Psoas muscle (tissue), 8 donors: ENCODE measurements around the gene PREB. TPM values are rescaled to one million over a fixed set of nuclear protein-coding genes. Genes with fewer than 3 reads are reported as not detected.

Experiments
- ATAC-seq, 4 donors: fragments of 200-7000 bp; cut with Tn5 transposase; one replicate each; pipeline ENCODE4 v1.9.1; 2020; ENCODE audit warnings: moderate library complexity in 3 of 4, mild to moderate bottlenecking in 2 of 4
- DNase-seq, 2 donors: peaks; one replicate each; pipeline ENCODE4 v3.0.0-alpha.2; 2020
- H3K27ac ChIP-seq: fragments of 200-600 bp; one replicate; pipeline ENCODE4 v1.8.0; 2022
- H3K27me3 ChIP-seq, 3 donors: fragments of 200-600 bp in 1 of 3; one replicate each; pipeline versions ENCODE4 v1.6.1 to v1.8.0; 2013 to 2022; ENCODE audit warnings: low read length in 2 of 3, mild to moderate bottlenecking in 2 of 3, moderate library complexity in 1 of 3; ENCODE audit not compliant: insufficient read depth in 3 of 3
- H3K36me3 ChIP-seq, 2 donors: fragments of 200-600 bp in 1 of 2; one replicate each; pipeline versions ENCODE4 v1.6.1 to v1.8.0; 2013 to 2022; ENCODE audit warnings: low read depth in 1 of 2, mild to moderate bottlenecking in 1 of 2, moderate library complexity in 1 of 2; ENCODE audit not compliant: insufficient read depth in 1 of 2
- H3K4me1 ChIP-seq: fragments of 200-600 bp; one replicate; pipeline ENCODE4 v1.8.0; 2022
- H3K4me3 ChIP-seq: fragments of 200-600 bp; one replicate; pipeline ENCODE4 v1.8.0; 2022; ENCODE audit warnings: mild to moderate bottlenecking
- H3K9me3 ChIP-seq: fragments of 200-600 bp; one replicate; pipeline ENCODE4 v1.8.0; 2022
- CTCF ChIP-seq: fragments of 200-600 bp; IDR thresholded peaks from one replicate; pipeline ENCODE4 v1.8.0; 2022; ENCODE audit warnings: antibody characterized with exemption
- WGBS, 3 donors: extraction: QIAGEN DNeasy Blood & Tissue Kit; methylation state at CpG; one replicate each; pipeline versions ENCODE4 v1.1.6 to v1.1.7; 2013; 5-methylcytosine and 5-hydroxymethylcytosine counted together
- intact Hi-C, 2 donors: fragments of 100-400 bp; cut with DNase I; formaldehyde crosslinking; loops; one replicate each; pipeline versions ENCODE4 v1.11.0 to v1.14.2; 2022
- polyA plus RNA-seq, 3 donors: library from polyadenylated mRNA; stranded (reverse); fragments of 200-250 nt; gene quantifications; one replicate each; pipeline ENCODE4 v1.2.3, GENCODE V29; 2013
- total RNA-seq, 4 donors: library from RNA; stranded (reverse); fragmentation: NEBNext Ultra II Directional in 2 of 4; extraction: Animal tissue kit (Norgen Biotek cat#: 25700) in 2 of 4; gene quantifications; one replicate each; pipeline versions ENCODE4 v1.2.1 to v1.2.4, GENCODE V29; 2021 to 2023
- donor health status: healthy with polysubstance abuse.
- donor health status: DM: no; HTN: no; CAD: no; lungs with moderate emphysema.
- donor health status: Bipolar disorder and iron deficiency.
- donor health status: healthy.
- donor health status: DM: yes; HTN: yes; CAD: no.
- donor health status: DM: no; HTN: no; CAD: no.
- donor health status: DM: no; HTN: no; CAD: no.
- donor health status: DM: yes; HTN: yes; CAD: no.

The PREB gene
- total and polyA plus RNA-seq, 7 donors = 57.4 to 206 (median 125) TPM

- DNase-seq = peak in 1 of 2 donors; percentile 42
- no peak overlapping the region for H3K4me3 ChIP-seq
- H3K27ac ChIP-seq = no peak overlapping the region
- intact Hi-C loops = loop anchor here in 1 of 2 donors (10.0 kb wide), 1 partner anchor 190 kb away; the partner anchor contains the start of gene TRIM54
- ATAC-seq = no peak
- 92 to 93% (median 92%) methylated on average over 24 of the region's 24 CpGs for WGBS, 3 donors
- no peak for TF ChIP-seq CTCF
- no peaks in the 10 kb centered on the region for H3K27me3 ChIP-seq
- no peaks in the 10 kb centered on the region for H3K36me3 ChIP-seq
- H3K4me1 ChIP-seq = peaks cover 14% of the 10 kb centered on the region
- H3K9me3 ChIP-seq = no peaks in the 10 kb centered on the region
Measured at GRCh38 chr2:27094353-27094984, 40.0 kb downstream of the PREB start.

GRCh38 chr2:27093430-27094352, 40.7 kb downstream of the PREB start:
- DNase-seq = peak in 1 of 2 donors; percentile 35
- intact Hi-C loops = loop anchor here in 1 of 2 donors (10.0 kb wide), 1 partner anchor 191 kb away; the partner anchor contains the start of gene TRIM54
- TF ChIP-seq CTCF = no peak
- H3K27me3 ChIP-seq = no peaks in the 10 kb centered on the region
- H3K4me3 ChIP-seq = no peak overlapping the region
- no peak overlapping the region for H3K27ac ChIP-seq
- no peaks in the 10 kb centered on the region for H3K36me3 ChIP-seq
- ATAC-seq = no peak
- peaks cover 14% of the 10 kb centered on the region for H3K4me1 ChIP-seq
- WGBS, 3 donors = 75 to 81% (median 80%) methylated on average over 6 of the region's 6 CpGs
- no peaks in the 10 kb centered on the region for H3K9me3 ChIP-seq

GRCh38 chr2:27092696-27093429, 41.6 kb downstream of the PREB start:
- DNase-seq (peak in 1 of 2 donors; percentile 46), ATAC-seq (no peak)
- Histone ChIP-seq H3K27me3 (no peaks in the 10 kb centered on the region), H3K9me3 (no peaks in the 10 kb centered on the region), H3K36me3 (no peaks in the 10 kb centered on the region), H3K4me1 (peaks cover 14% of the 10 kb centered on the region), H3K27ac (no peak overlapping the region), H3K4me3 (no peak overlapping the region)
- 79 to 84% (median 83%) methylated on average over 9 to 10 of the region's 10 CpGs for WGBS, 3 donors
- intact Hi-C loops = loop anchor here in 1 of 2 donors (10.0 kb wide), 1 partner anchor 192 kb away; the partner anchor contains the start of gene TRIM54
- no peak for TF ChIP-seq CTCF

- H3K4me3 ChIP-seq = no peak overlapping the region
- DNase-seq (peak in 1 of 2 donors; percentile 34), ATAC-seq (no peak)
- H3K27ac ChIP-seq = no peak overlapping the region
- intact Hi-C loops = loop anchor here in 1 of 2 donors (10.0 kb wide), 1 partner anchor 193 kb away; the partner anchor contains the start of gene TRIM54
- H3K36me3 ChIP-seq = no peaks in the 10 kb centered on the region
- no peaks in the 10 kb centered on the region for H3K9me3 ChIP-seq
- H3K4me1 ChIP-seq = peaks cover 19% of the 10 kb centered on the region
- WGBS, 3 donors = 65 to 74% (median 73%) methylated on average over 23 to 25 of the region's 25 CpGs
- H3K27me3 ChIP-seq = no peaks in the 10 kb centered on the region
- no peak for TF ChIP-seq CTCF
Measured at GRCh38 chr2:27091746-27092695, 42.4 kb downstream of the PREB start.
